NB4 (cell line): ENCODE measurements around the gene RHBDD1.

Source experiments
- CTCF ChIP-seq: IDR thresholded peaks from one replicate; pipeline ENCODE4 v1.5.1; 2012; ENCODE audit warnings: low read depth, low read length
- MAX ChIP-seq: IDR thresholded peaks from 2 replicates; pipeline ENCODE4 v1.6.1; 2011; ENCODE audit warnings: low read depth, low read length
- MYC ChIP-seq: IDR thresholded peaks from 2 replicates; pipeline ENCODE4 v1.6.1; 2011; ENCODE audit warnings: low read depth, low read length
- POLR2A ChIP-seq: IDR thresholded peaks from 2 replicates; pipeline ENCODE4 v1.6.1; 2011; ENCODE audit warnings: mild to moderate bottlenecking; ENCODE audit not compliant: insufficient read length; ENCODE audit errors: extremely low read depth

- TF ChIP-seq CTCF (no peak), POLR2A (no peak), MAX (no peak), MYC (no peak)
Measured at GRCh38 chr2:226873051-226873620, 37.3 kb downstream of the RHBDD1 start.
